Measurements from ENCODE around the gene MSX1.

Gene MSX1

GRCh38 chr4:4862071-4862551, 2.6 kb downstream of the MSX1 start:
- TF ChIP-seq CTCF (IDR thresholded peaks at IDR 0.05; ENCODE audit: low read length) (no peak), EZH2phosphoT487 (IDR thresholded peaks at IDR 0.05; ENCODE audit: low read length) (no peak), EZH2 (optimal IDR thresholded peaks at IDR 0.05; ENCODE audit: low read depth, low read length) (no peak)
- H3K4me1 ChIP-seq (ENCODE audit: low read length): no peaks in the 10 kb centered on the region
- H3K4me3 ChIP-seq (ENCODE audit: low read length): no peak overlapping the region
- H3K9ac ChIP-seq (ENCODE audit: low read length): no peak overlapping the region
- H2AFZ ChIP-seq (ENCODE audit: low read length): no peak overlapping the region
- no peaks in the 10 kb centered on the region for H3F3A ChIP-seq (ENCODE audit: insufficient read depth, low read length)
- no peak for DNase-seq
- H3K36me3 ChIP-seq (replicated peaks; ENCODE audit: insufficient read depth, low read length): no peaks in the 10 kb centered on the region
- H3K27ac ChIP-seq (ENCODE audit: low read length): no peak overlapping the region
- no peaks in the 10 kb centered on the region for H4K20me1 ChIP-seq (ENCODE audit: insufficient read depth, low read length)
- H3K4me2 ChIP-seq (ENCODE audit: low read depth, low read length): no peak overlapping the region
- no peaks in the 10 kb centered on the region for H3K79me2 ChIP-seq (ENCODE audit: low read length)
- no peaks in the 10 kb centered on the region for H3K9me2 ChIP-seq (replicated peaks; ENCODE audit: insufficient read depth, low read length)
- no peaks in the 10 kb centered on the region for H3K9me3 ChIP-seq (replicated peaks; ENCODE audit: insufficient read depth, low read length)
- H3K27me3 ChIP-seq (replicated peaks; ENCODE audit: insufficient read depth, low read length): peaks cover 34% of the 10 kb centered on the region

DNA sequence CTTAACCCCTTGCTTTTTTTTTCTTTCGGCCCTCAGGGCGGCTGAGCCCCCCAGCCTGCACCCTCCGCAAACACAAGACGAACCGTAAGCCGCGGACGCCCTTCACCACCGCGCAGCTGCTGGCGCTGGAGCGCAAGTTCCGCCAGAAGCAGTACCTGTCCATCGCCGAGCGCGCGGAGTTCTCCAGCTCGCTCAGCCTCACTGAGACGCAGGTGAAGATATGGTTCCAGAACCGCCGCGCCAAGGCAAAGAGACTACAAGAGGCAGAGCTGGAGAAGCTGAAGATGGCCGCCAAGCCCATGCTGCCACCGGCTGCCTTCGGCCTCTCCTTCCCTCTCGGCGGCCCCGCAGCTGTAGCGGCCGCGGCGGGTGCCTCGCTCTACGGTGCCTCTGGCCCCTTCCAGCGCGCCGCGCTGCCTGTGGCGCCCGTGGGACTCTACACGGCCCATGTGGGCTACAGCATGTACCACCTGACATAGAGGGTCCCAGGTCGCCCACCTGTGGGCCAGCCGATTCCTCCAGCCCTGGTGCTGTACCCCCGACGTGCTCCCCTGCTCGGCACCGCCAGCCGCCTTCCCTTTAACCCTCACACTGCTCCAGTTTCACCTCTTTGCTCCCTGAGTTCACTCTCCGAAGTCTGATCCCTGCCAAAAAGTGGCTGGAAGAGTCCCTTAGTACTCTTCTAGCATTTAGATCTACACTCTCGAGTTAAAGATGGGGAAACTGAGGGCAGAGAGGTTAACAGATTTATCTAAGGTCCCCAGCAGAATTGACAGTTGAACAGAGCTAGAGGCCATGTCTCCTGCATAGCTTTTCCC, 3.4 kb downstream of the MSX1 start:
- Histone ChIP-seq H3K9ac (ENCODE audit: low read length) (no peak overlapping the region), H3K36me3 (replicated peaks; ENCODE audit: insufficient read depth, low read length) (no peaks in the 10 kb centered on the region), H3K9me2 (replicated peaks; ENCODE audit: insufficient read depth, low read length) (no peaks in the 10 kb centered on the region), H3K27me3 (replicated peaks; ENCODE audit: insufficient read depth, low read length) (peaks cover 34% of the 10 kb centered on the region), H3K79me2 (ENCODE audit: low read length) (no peaks in the 10 kb centered on the region), H3K4me1 (ENCODE audit: low read length) (no peaks in the 10 kb centered on the region), H3K4me2 (ENCODE audit: low read depth, low read length) (no peak overlapping the region), H4K20me1 (ENCODE audit: insufficient read depth, low read length) (no peaks in the 10 kb centered on the region), H3K9me3 (replicated peaks; ENCODE audit: insufficient read depth, low read length) (no peaks in the 10 kb centered on the region), H2AFZ (ENCODE audit: low read length) (no peak overlapping the region), H3K4me3 (ENCODE audit: low read length) (no peak overlapping the region), H3K27ac (ENCODE audit: low read length) (no peak overlapping the region), H3F3A (ENCODE audit: insufficient read depth, low read length) (no peaks in the 10 kb centered on the region)
- no peak for DNase-seq
- TF ChIP-seq CTCF (IDR thresholded peaks at IDR 0.05; ENCODE audit: low read length) (no peak), EZH2phosphoT487 (IDR thresholded peaks at IDR 0.05; ENCODE audit: low read length) (no peak), EZH2 (optimal IDR thresholded peaks at IDR 0.05; ENCODE audit: low read depth, low read length) (no peak)

DNA sequence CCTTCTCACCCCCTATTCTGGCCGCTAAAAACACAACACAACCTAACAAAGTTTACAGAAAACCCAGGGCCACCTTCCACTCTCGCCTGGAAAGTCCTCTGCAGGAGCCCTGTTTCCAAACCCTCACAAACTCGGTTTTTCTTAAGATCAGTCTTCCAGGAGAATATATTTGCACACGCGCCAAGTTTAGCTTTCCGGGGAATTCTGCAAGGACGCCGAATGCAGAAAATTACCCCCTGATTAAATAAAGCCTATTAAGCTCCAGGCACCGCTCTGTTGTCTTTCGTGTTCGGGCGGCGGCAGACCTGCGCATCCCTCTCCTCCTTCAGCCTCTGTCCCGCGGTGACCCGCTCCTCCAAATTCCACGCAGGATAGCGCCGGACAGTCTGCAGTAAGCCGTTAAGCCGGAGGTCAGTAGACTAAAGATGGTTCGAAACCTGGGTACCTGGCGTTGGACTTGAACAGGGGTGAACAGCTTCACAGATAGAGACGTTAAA, 5.0 kb downstream of the MSX1 start:
- Histone ChIP-seq H2AFZ (ENCODE audit: low read length) (no peak overlapping the region), H3K4me1 (ENCODE audit: low read length) (no peaks in the 10 kb centered on the region)
- no peak for TF ChIP-seq EZH2 (optimal IDR thresholded peaks at IDR 0.05; ENCODE audit: low read depth, low read length)
- TF ChIP-seq CTCF (IDR thresholded peaks at IDR 0.05; ENCODE audit: low read length): no peak
- no peak for TF ChIP-seq EZH2phosphoT487 (IDR thresholded peaks at IDR 0.05; ENCODE audit: low read length)

More for the DNA sequence above, 5.0 kb downstream of the MSX1 start:
- peaks cover 42% of the 10 kb centered on the region for H3K27me3 ChIP-seq (replicated peaks; ENCODE audit: insufficient read depth, low read length)
- H3K4me3 ChIP-seq (ENCODE audit: low read length): no peak overlapping the region
- H3F3A ChIP-seq (ENCODE audit: insufficient read depth, low read length): no peaks in the 10 kb centered on the region
- no peaks in the 10 kb centered on the region for H3K9me2 ChIP-seq (replicated peaks; ENCODE audit: insufficient read depth, low read length)
- H3K27ac ChIP-seq (ENCODE audit: low read length): no peak overlapping the region
- H4K20me1 ChIP-seq (ENCODE audit: insufficient read depth, low read length): no peaks in the 10 kb centered on the region
- H3K9ac ChIP-seq (ENCODE audit: low read length): no peak overlapping the region
- no peaks in the 10 kb centered on the region for H3K36me3 ChIP-seq (replicated peaks; ENCODE audit: insufficient read depth, low read length)
- no peaks in the 10 kb centered on the region for H3K9me3 ChIP-seq (replicated peaks; ENCODE audit: insufficient read depth, low read length)
- no peak overlapping the region for H3K4me2 ChIP-seq (ENCODE audit: low read depth, low read length)
- no peak for DNase-seq
- H3K79me2 ChIP-seq (ENCODE audit: low read length): no peaks in the 10 kb centered on the region
